HCT116 (cell line): ENCODE data around the gene CD164L2. TPM values are rescaled to one million over a fixed set of nuclear protein-coding genes. Genes with fewer than 3 reads are reported as not detected.

ENCODE experiments used
- ATAC-seq: fragments of 200-7000 bp; cut with Tn5 transposase; 2 replicates; pipeline ENCODE4 v1.9.1; 2020; ENCODE audit warnings: mild to moderate bottlenecking, moderate library complexity
- BruUV-seq: library from RNA; stranded (reverse); fragments of 400-500 nt; replicated peaks from 2 replicates; lab custom pipeline; 2021; lab: Mats Ljungman, UMichigan
- CTCF ChIA-PET: fragments of 300-600 bp; sonication (Branson Sonifier 250); formaldehyde crosslinking; loops from one replicate; lab custom pipeline; 2021; ENCODE audit warnings: antibody characterized with exemption; lab: Charles Lee
- POLR2A ChIA-PET: fragments of 300-600, 350-600 bp; sonication (Branson Sonifier 250); formaldehyde crosslinking; loops from one replicate; lab custom pipeline; 2021; ENCODE audit warnings: antibody characterized with exemption; lab: Charles Lee
- RAD21 ChIA-PET, 2 experiments: fragments of 300-600 bp; sonication (Branson Sonifier 250); formaldehyde crosslinking; loops; one replicate each; lab custom pipeline; 2023; ENCODE audit warnings: low total read pairs in 2 of 2; ENCODE audit not compliant: uncharacterized antibody in 2 of 2, unreplicated experiment in 2 of 2, low non-redundant PET in 1 of 2; lab: Charles Lee
- DNase-seq: peaks from one replicate; pipeline ENCODE4 v3.0.0-alpha.2; 2010; ENCODE audit warnings: low read depth, low spot score
- H2AFZ ChIP-seq: fragments of 200-600 bp; shearing (Covaris generic), sonication (generic); 2 replicates; pipeline ENCODE4 v1.6.1; 2017; ENCODE audit warnings: low read depth, mixed run types, mixed read lengths, antibody characterized with exemption, low read length; ENCODE audit not compliant: poor library complexity, severe bottlenecking
- H3K27ac ChIP-seq: 2 replicates; pipeline ENCODE4 v1.5.1; 2012; ENCODE audit warnings: low read depth, low read length
- H3K27me3 ChIP-seq: fragments of 200-600 bp; sonication (generic); 2 replicates; pipeline ENCODE4 v1.6.1; 2016; ENCODE audit warnings: mixed run types, low read length, mixed read lengths; ENCODE audit not compliant: insufficient read depth
- H3K36me3 ChIP-seq, 2 experiments: fragments of 200-500 bp in 1 of 2; fragments of 200-600 bp in 1 of 2; sonication (Bioruptor generic) in 1 of 2; sonication (generic) in 1 of 2; 2 replicates each; pipeline versions ENCODE4 v1.5.1 to v1.6.1; 2014 to 2016; ENCODE audit warnings: low read length in 2 of 2, inconsistent platforms in 1 of 2, mixed read lengths in 1 of 2, mixed run types in 1 of 2; ENCODE audit not compliant: insufficient read depth in 2 of 2, control insufficient read depth in 1 of 2
- H3K4me1 ChIP-seq, 2 experiments: fragments of 200-600 bp in 1 of 2; sonication (generic) in 1 of 2; 2 replicates each; pipeline versions ENCODE4 v1.5.1 to v1.6.1; 2012 to 2017; ENCODE audit warnings: low read length in 2 of 2, inconsistent platforms in 1 of 2, mild to moderate bottlenecking in 1 of 2, mixed read lengths in 1 of 2, mixed run types in 1 of 2, moderate library complexity in 1 of 2; ENCODE audit not compliant: insufficient read depth in 2 of 2, control insufficient read depth in 1 of 2
- H3K4me2 ChIP-seq: fragments of 200-600 bp; sonication (generic); 2 replicates; pipeline ENCODE4 v1.6.1; 2017; ENCODE audit warnings: mixed run types, low read length, mixed read lengths
- H3K4me3 ChIP-seq, 2 experiments: fragments of 200-600 bp in 1 of 2; sonication (generic) in 1 of 2; replicated peaks in 1 of 2; 2 replicates each; pipeline ENCODE4 v1.5.1; 2011 to 2016; ENCODE audit warnings: low read length in 2 of 2, control low read depth in 1 of 2, low read depth in 1 of 2, mild to moderate bottlenecking in 1 of 2, mixed read lengths in 1 of 2, mixed run types in 1 of 2
- H3K79me2 ChIP-seq: fragments of 200-600 bp; sonication (generic); 2 replicates; pipeline ENCODE4 v1.6.1; 2017; ENCODE audit warnings: mild to moderate bottlenecking, mixed run types, low read length, moderate library complexity, mixed read lengths; ENCODE audit not compliant: insufficient read depth
- H3K9ac ChIP-seq: fragments of 200-600 bp; sonication (generic); 2 replicates; pipeline ENCODE4 v1.6.1; 2016; ENCODE audit warnings: low read length, mixed read lengths
- H3K9me2 ChIP-seq: fragments of 200-600 bp; sonication (generic), shearing (Covaris generic); 2 replicates; pipeline ENCODE4 v1.6.1; 2017; ENCODE audit warnings: mixed run types, mild to moderate bottlenecking, moderate library complexity; ENCODE audit not compliant: insufficient read depth
- H3K9me3 ChIP-seq, 2 experiments: fragments of 200-500 bp in 1 of 2; fragments of 200-600 bp in 1 of 2; sonication (Bioruptor generic) in 1 of 2; sonication (generic) in 1 of 2; 2 replicates each; pipeline ENCODE4 v1.6.1; 2014 to 2017; ENCODE audit warnings: low read length in 2 of 2, mixed read lengths in 2 of 2, inconsistent platforms in 1 of 2, low read depth in 1 of 2, mild to moderate bottlenecking in 1 of 2, mixed run types in 1 of 2, moderate library complexity in 1 of 2; ENCODE audit not compliant: control insufficient read depth in 1 of 2, insufficient read depth in 1 of 2
- H4K20me1 ChIP-seq: fragments of 200-600 bp; sonication (generic), shearing (Covaris generic); 2 replicates; pipeline ENCODE4 v1.6.1; 2017; ENCODE audit warnings: mixed run types, mild to moderate bottlenecking, moderate library complexity; ENCODE audit not compliant: insufficient read depth
- CBX3 ChIP-seq: IDR thresholded peaks from 2 replicates; pipeline ENCODE4 v1.6.1; 2012; ENCODE audit warnings: low read depth
- CEBPB ChIP-seq: IDR thresholded peaks from 2 replicates; pipeline ENCODE4 v1.6.1; 2012; ENCODE audit warnings: low read depth
- EGR1 ChIP-seq: IDR thresholded peaks from 2 replicates; pipeline ENCODE4 v1.6.1; 2012; ENCODE audit warnings: low read depth
- EZH2 ChIP-seq: fragments of 200-600 bp; sonication (generic); IDR thresholded peaks from 2 replicates; pipeline ENCODE4 v1.6.1; 2017; ENCODE audit warnings: antibody characterized with exemption, mixed run types
- EZH2phosphoT487 ChIP-seq: fragments of 200-600 bp; IDR thresholded peaks from 2 replicates; pipeline ENCODE4 v1.6.1; 2018; ENCODE audit warnings: antibody characterized with exemption, borderline replicate concordance
- FOSL1 ChIP-seq: IDR thresholded peaks from 2 replicates; pipeline ENCODE4 v1.6.1; 2012; ENCODE audit warnings: low read depth
- POLR2A ChIP-seq: IDR thresholded peaks from 2 replicates; pipeline ENCODE4 v1.7.0; 2011; ENCODE audit warnings: borderline replicate concordance; ENCODE audit not compliant: insufficient read depth, insufficient read length; ENCODE audit errors: extremely low read depth
- POLR2AphosphoS5 ChIP-seq: IDR thresholded peaks from 2 replicates; pipeline ENCODE4 v1.6.1; 2011; ENCODE audit warnings: mild to moderate bottlenecking, low read depth, low read length, moderate library complexity
- RAD21 ChIP-seq: IDR thresholded peaks from 2 replicates; pipeline ENCODE4 v1.6.1; 2012; ENCODE audit warnings: low read depth, mild to moderate bottlenecking
- SIN3A ChIP-seq: IDR thresholded peaks from 2 replicates; pipeline ENCODE4 v1.6.1; 2012; ENCODE audit warnings: low read depth
- TCF7L2 ChIP-seq: IDR thresholded peaks from 2 replicates; pipeline ENCODE4 v1.7.0; 2011; ENCODE audit warnings: borderline replicate concordance, inconsistent platforms; ENCODE audit not compliant: insufficient read depth, insufficient read length; ENCODE audit errors: extremely low read depth
- YY1 ChIP-seq: IDR thresholded peaks from 2 replicates; pipeline ENCODE4 v1.6.1; 2011; ENCODE audit warnings: low read length, low read depth, moderate library complexity, mild to moderate bottlenecking; ENCODE audit not compliant: insufficient replicate concordance; ENCODE audit errors: extremely low read depth
- ZFX ChIP-seq: fragments of 450-650 bp; IDR thresholded peaks from 2 replicates; pipeline ENCODE4 v1.6.1; 2017
- ZNF274 ChIP-seq: fragments of 200-500 bp; sonication (Bioruptor generic); IDR thresholded peaks from 2 replicates; pipeline ENCODE4 v1.6.1; 2014; ENCODE audit warnings: mild to moderate bottlenecking, low read depth, low read length, inconsistent platforms
- intact Hi-C: fragments of 100-400 bp; cut with micrococcal nuclease; formaldehyde crosslinking; loops from 2 replicates; pipeline ENCODE4 v1.10.0; 2022
- total RNA-seq: library from RNA; stranded (reverse); gene quantifications from one replicate; pipeline ENCODE4 v1.2.1, GENCODE V29; 2021; ENCODE audit not compliant: unreplicated experiment
- TF ChIP-seq, protein P1 (sequence below), 3 experiments: fragments of 200-600 bp in 1 of 3; sonication (generic) in 1 of 3; IDR thresholded peaks in 2 of 3; conservative IDR thresholded peaks in 1 of 3; 2 replicates each; pipeline ENCODE4 v1.5.1; 2012 to 2017; ENCODE audit warnings: low read depth in 2 of 3, low read length in 2 of 3, antibody characterized with exemption in 1 of 3, borderline replicate concordance in 1 of 3, control low read depth in 1 of 3, mild to moderate bottlenecking in 1 of 3, mixed read lengths in 1 of 3, mixed run types in 1 of 3, moderate library complexity in 1 of 3; ENCODE audit not compliant: insufficient read depth in 1 of 3
- TF ChIP-seq, protein P2 (sequence below): IDR thresholded peaks from 2 replicates; pipeline ENCODE4 v1.6.1; 2012
- TF ChIP-seq, protein P3 (sequence below): IDR thresholded peaks from 2 replicates; pipeline ENCODE4 v1.6.1; 2012; ENCODE audit warnings: low read depth

Gene CD164L2
- total RNA-seq, 1 experiment from 2014 or later: 11.6 TPM

DNA sequence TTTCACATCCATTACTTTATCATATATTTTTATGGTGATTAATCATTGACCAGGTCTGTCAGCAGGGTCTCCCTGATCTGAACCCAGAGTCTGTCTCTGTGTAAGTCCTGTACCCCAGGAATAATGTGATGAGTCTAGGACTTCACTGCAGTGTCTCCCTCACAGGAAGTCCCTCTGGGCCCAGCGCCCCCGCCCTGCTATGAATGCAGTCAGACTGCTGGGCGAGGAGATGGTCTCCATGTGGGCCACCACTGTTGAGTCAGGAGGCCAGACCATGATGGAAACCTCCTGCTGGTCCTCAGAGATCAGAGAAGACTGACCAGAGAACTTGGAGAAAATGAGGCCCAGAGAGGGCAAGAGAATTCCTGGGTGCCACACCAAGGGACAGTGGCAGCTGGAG, 51.7 kb downstream of the CD164L2 start:
- H3K4me2 ChIP-seq: no peak overlapping the region
- BruUV-seq: no TSS peak
- ATAC-seq: no peak
- no peaks in the 10 kb centered on the region for H3K4me1 ChIP-seq
- DNase-seq: no peak
- peaks cover 22 to 38% of the 10 kb centered on the region in 2 experiments for H3K36me3 ChIP-seq
- peaks cover 44% of the 10 kb centered on the region for H3K79me2 ChIP-seq
- TF ChIP-seq FOSL1 (no peak), POLR2AphosphoS5 (no peak), ZNF274 (no peak), CEBPB (no peak), RAD21 (no peak)
- TF ChIP-seq, protein P1, sequence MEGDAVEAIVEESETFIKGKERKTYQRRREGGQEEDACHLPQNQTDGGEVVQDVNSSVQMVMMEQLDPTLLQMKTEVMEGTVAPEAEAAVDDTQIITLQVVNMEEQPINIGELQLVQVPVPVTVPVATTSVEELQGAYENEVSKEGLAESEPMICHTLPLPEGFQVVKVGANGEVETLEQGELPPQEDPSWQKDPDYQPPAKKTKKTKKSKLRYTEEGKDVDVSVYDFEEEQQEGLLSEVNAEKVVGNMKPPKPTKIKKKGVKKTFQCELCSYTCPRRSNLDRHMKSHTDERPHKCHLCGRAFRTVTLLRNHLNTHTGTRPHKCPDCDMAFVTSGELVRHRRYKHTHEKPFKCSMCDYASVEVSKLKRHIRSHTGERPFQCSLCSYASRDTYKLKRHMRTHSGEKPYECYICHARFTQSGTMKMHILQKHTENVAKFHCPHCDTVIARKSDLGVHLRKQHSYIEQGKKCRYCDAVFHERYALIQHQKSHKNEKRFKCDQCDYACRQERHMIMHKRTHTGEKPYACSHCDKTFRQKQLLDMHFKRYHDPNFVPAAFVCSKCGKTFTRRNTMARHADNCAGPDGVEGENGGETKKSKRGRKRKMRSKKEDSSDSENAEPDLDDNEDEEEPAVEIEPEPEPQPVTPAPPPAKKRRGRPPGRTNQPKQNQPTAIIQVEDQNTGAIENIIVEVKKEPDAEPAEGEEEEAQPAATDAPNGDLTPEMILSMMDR (IDR thresholded peaks at IDR 0.05 in 2 of 3, conservative IDR thresholded peaks at IDR 0.05 in 1 of 3; ENCODE audit: borderline replicate concordance in 1 of 3, insufficient read depth in 1 of 3, low read depth in 2 of 3, low read length in 2 of 3): no peak
- TF ChIP-seq, protein P2, sequence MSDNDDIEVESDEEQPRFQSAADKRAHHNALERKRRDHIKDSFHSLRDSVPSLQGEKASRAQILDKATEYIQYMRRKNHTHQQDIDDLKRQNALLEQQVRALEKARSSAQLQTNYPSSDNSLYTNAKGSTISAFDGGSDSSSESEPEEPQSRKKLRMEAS: no peak
- no peaks in the 10 kb centered on the region for H4K20me1 ChIP-seq
- no peak overlapping the region for H2AFZ ChIP-seq
- RAD21 ChIA-PET: no interaction called here
- no peak overlapping the region for H3K27ac ChIP-seq
- no peaks in the 10 kb centered on the region for H3K27me3 ChIP-seq
- no peaks in the 10 kb centered on the region for H3K9me3 ChIP-seq
- POLR2A ChIA-PET: no interaction called here
- CTCF ChIA-PET: interaction anchor here (2.1 kb wide), 1 partner anchor 29 kb away, joined by 7 read pairs; no protein-coding TSS in a partner anchor
- no peaks in the 10 kb centered on the region for H3K9me2 ChIP-seq
- H3K9ac ChIP-seq: no peak overlapping the region
- intact Hi-C loops: no loop called here
- H3K4me3 ChIP-seq: no peak overlapping the region

DNA sequence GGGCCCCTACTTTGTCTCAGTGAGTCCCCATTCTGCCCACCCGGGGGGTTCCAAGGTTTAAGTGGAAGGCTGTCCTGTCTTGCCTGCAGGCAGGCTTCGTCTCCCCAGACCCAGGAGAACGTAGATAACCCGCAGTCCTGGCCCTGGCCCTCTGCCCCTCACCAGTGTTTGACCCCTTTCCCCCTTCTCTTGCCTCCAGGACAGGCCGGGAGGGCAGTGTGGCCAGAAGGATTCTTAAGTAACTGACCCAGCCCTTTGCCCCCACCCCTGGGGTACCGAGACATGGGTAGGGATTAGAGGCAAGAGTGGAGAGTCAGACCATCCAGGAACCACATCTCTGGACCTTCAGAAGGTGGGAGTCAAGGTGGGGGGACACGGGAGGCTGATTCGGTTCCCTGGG, 52.3 kb downstream of the CD164L2 start:
- Histone ChIP-seq H3K9me3 (no peaks in the 10 kb centered on the region), H3K4me1 (no peaks in the 10 kb centered on the region), H4K20me1 (no peaks in the 10 kb centered on the region), H3K27ac (no peak overlapping the region; the same call in 1 of the 2 replicates), H3K27me3 (no peaks in the 10 kb centered on the region), H3K4me3 (no peak overlapping the region), H3K9ac (no peak overlapping the region), H3K9me2 (no peaks in the 10 kb centered on the region), H3K79me2 (peaks cover 50% of the 10 kb centered on the region), H3K36me3 (peaks cover 24 to 43% of the 10 kb centered on the region in 2 experiments), H3K4me2 (no peak overlapping the region), H2AFZ (no peak overlapping the region)
- ChIA-PET RAD21 (no interaction called here), POLR2A (no interaction called here), CTCF (interaction anchor here (0.9 kb wide), 1 partner anchor 65 kb away, joined by 3 read pairs; no protein-coding TSS in a partner anchor)
- no TSS peak for BruUV-seq
- intact Hi-C loops: no loop called here
- DNase-seq (no peak), ATAC-seq (no peak)
- TF ChIP-seq POLR2A (no peak), EZH2phosphoT487 (no peak), TCF7L2 (no peak), SIN3A (no peak), CEBPB (no peak), RAD21 (no peak), EGR1 (no peak), CBX3 (no peak), YY1 (no peak), ZFX (no peak), EZH2 (no peak)
- TF ChIP-seq, protein P3, sequence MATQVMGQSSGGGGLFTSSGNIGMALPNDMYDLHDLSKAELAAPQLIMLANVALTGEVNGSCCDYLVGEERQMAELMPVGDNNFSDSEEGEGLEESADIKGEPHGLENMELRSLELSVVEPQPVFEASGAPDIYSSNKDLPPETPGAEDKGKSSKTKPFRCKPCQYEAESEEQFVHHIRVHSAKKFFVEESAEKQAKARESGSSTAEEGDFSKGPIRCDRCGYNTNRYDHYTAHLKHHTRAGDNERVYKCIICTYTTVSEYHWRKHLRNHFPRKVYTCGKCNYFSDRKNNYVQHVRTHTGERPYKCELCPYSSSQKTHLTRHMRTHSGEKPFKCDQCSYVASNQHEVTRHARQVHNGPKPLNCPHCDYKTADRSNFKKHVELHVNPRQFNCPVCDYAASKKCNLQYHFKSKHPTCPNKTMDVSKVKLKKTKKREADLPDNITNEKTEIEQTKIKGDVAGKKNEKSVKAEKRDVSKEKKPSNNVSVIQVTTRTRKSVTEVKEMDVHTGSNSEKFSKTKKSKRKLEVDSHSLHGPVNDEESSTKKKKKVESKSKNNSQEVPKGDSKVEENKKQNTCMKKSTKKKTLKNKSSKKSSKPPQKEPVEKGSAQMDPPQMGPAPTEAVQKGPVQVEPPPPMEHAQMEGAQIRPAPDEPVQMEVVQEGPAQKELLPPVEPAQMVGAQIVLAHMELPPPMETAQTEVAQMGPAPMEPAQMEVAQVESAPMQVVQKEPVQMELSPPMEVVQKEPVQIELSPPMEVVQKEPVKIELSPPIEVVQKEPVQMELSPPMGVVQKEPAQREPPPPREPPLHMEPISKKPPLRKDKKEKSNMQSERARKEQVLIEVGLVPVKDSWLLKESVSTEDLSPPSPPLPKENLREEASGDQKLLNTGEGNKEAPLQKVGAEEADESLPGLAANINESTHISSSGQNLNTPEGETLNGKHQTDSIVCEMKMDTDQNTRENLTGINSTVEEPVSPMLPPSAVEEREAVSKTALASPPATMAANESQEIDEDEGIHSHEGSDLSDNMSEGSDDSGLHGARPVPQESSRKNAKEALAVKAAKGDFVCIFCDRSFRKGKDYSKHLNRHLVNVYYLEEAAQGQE: no peak
